Smooth muscle cell (in vitro differentiated cells): ENCODE results near the gene PPP1R36. TPM values are rescaled to one million over a fixed set of nuclear protein-coding genes. Genes with fewer than 3 reads are reported as not detected.

Experiments
- DNase-seq: peaks from one replicate; lab custom pipeline; 2025; ENCODE audit not compliant: unreplicated experiment; lab: John Stamatoyannopoulos, UW
- H2AFZ ChIP-seq: fragments of 200-600 bp; sonication (generic); 2 replicates; pipeline ENCODE4 v1.6.0; 2016; ENCODE audit warnings: antibody characterized with exemption, low read depth, mild to moderate bottlenecking
- H3F3A ChIP-seq: fragments of 200-600 bp; sonication (generic); 2 replicates; pipeline ENCODE4 v1.6.0; 2017; ENCODE audit warnings: antibody characterized with exemption, low read depth
- H3K27ac ChIP-seq: fragments of 200-600 bp; sonication (generic); 2 replicates; pipeline ENCODE4 v1.5.1; 2016; ENCODE audit warnings: low read depth, mild to moderate bottlenecking
- H3K27me3 ChIP-seq: fragments of 200-600 bp; sonication (generic); 2 replicates; pipeline ENCODE4 v1.6.1; 2016; ENCODE audit warnings: low read depth, mild to moderate bottlenecking
- H3K36me3 ChIP-seq: fragments of 200-600 bp; sonication (generic); 2 replicates; pipeline ENCODE4 v1.5.1; 2016; ENCODE audit warnings: low read depth
- H3K4me1 ChIP-seq: fragments of 200-600 bp; sonication (generic); 2 replicates; pipeline ENCODE4 v1.5.1; 2016; ENCODE audit warnings: low read depth
- H3K4me2 ChIP-seq: fragments of 200-600 bp; sonication (generic); 2 replicates; pipeline ENCODE4 v1.6.0; 2016; ENCODE audit warnings: mild to moderate bottlenecking
- H3K4me3 ChIP-seq: fragments of 200-600 bp; sonication (generic); 2 replicates; pipeline ENCODE4 v1.5.1; 2016; ENCODE audit warnings: mild to moderate bottlenecking
- H3K79me2 ChIP-seq: fragments of 200-600 bp; sonication (generic); 2 replicates; pipeline ENCODE4 v1.6.0; 2016; ENCODE audit warnings: low read depth, mild to moderate bottlenecking
- H3K9ac ChIP-seq: fragments of 200-600 bp; sonication (generic); 2 replicates; pipeline ENCODE4 v1.6.0; 2016; ENCODE audit warnings: low read depth
- H3K9me3 ChIP-seq: fragments of 200-600 bp; sonication (generic); replicated peaks from 2 replicates; pipeline ENCODE4 v1.5.1; 2016; ENCODE audit warnings: low read depth
- H4K20me1 ChIP-seq: fragments of 200-600 bp; sonication (generic); 2 replicates; pipeline ENCODE4 v1.6.0; 2016; ENCODE audit warnings: low read depth
- WGBS: methylation state at CpG from one replicate; pipeline ENCODE4 v1.1.7; 2016; ENCODE audit warnings: low lambda C conversion rate; 5-methylcytosine and 5-hydroxymethylcytosine counted together
- polyA plus RNA-seq: library from polyadenylated mRNA; unstranded; fragments of >200 nt; fragmentation: Nextera tagmentation; extraction: Ambion mirVana; gene quantifications from 2 replicates; pipeline ENCODE4 v1.2.1, GENCODE V29; 2016
- total RNA-seq: library from RNA; depleted of rRNA; stranded (reverse); fragments of >200 nt; gene quantifications from 2 replicates; pipeline ENCODE4 v1.2.3, GENCODE V29; 2014
- TF ChIP-seq, protein P1 (sequence below): fragments of 200-600 bp; sonication (generic); IDR thresholded peaks from 2 replicates; pipeline ENCODE4 v1.5.1; 2017; ENCODE audit warnings: borderline replicate concordance, mild to moderate bottlenecking, antibody characterized with exemption; ENCODE audit not compliant: insufficient read depth, poor library complexity, severe bottlenecking

PPP1R36 gene
- total and polyA plus RNA-seq, 2 experiments from 2014 or later: 1.9 to 2.2 TPM

DNA sequence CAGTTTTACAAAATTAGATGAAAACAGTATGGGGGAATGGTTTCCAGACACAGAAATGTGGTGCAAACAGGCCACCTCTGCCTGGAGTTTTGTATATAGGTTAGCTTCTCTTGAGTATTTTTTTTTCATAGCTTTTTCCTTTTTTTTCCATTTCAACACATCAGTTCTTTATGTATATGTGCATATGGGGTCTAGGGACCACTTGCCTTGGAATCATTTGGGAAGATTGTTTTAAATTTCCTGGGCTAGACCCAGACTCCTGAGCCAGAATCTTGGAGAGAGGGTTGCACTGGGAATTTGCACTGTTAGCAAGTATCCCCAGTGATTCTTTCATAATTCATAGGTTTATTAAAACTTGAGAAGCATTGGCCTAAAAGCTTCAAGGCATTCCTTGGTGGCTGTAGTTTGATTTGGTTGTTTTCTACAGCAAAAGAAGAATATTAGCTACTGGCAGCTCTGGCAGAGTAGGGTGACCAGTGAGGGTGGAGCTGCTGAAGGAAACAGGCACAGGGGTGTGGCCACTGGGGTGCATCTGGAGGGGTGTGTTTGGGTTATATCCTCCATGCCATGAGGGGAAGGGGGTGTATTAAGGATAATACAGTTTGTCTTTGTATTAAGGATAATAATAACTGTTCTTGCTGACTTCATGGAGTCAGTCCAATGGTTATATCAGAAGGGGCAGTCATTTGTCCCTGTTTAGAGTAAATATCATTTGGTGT, 22.8 kb downstream of the PPP1R36 start:
- Histone ChIP-seq H3K27ac (no peak overlapping the region), H3K4me2 (no peak overlapping the region)

DNA sequence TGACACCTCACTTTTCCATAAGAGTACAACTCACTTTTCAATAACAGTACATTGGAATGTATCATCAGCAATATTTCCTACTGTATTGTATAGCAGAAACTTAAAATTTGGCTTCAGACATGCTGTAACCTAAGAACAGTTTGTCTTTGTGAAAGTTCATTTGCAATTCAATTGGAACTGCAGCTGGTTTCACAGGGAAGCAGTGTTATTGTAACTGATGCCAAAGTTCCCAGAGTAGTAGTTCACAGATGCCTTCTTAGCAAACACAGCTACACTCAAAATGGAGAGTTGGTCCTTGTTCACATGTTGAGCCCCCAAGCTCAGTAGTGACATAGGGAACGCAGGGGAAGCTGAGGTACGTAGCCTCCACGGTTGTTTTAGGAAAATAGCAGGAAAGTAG, 23.3 kb downstream of the PPP1R36 start:
- DNase-seq: no peak

More for the DNA sequence above, 22.8 kb downstream of the PPP1R36 start:
- no peak overlapping the region for H2AFZ ChIP-seq
- H3K9me3 ChIP-seq: no peaks in the 10 kb centered on the region
- no peaks in the 10 kb centered on the region for H4K20me1 ChIP-seq
- TF ChIP-seq, protein P1, sequence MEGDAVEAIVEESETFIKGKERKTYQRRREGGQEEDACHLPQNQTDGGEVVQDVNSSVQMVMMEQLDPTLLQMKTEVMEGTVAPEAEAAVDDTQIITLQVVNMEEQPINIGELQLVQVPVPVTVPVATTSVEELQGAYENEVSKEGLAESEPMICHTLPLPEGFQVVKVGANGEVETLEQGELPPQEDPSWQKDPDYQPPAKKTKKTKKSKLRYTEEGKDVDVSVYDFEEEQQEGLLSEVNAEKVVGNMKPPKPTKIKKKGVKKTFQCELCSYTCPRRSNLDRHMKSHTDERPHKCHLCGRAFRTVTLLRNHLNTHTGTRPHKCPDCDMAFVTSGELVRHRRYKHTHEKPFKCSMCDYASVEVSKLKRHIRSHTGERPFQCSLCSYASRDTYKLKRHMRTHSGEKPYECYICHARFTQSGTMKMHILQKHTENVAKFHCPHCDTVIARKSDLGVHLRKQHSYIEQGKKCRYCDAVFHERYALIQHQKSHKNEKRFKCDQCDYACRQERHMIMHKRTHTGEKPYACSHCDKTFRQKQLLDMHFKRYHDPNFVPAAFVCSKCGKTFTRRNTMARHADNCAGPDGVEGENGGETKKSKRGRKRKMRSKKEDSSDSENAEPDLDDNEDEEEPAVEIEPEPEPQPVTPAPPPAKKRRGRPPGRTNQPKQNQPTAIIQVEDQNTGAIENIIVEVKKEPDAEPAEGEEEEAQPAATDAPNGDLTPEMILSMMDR: no peak
- peaks cover 8% of the 10 kb centered on the region for H3K4me1 ChIP-seq
- H3K36me3 ChIP-seq: no peaks in the 10 kb centered on the region
- no peaks in the 10 kb centered on the region for H3F3A ChIP-seq
- H3K27me3 ChIP-seq: no peaks in the 10 kb centered on the region
- H3K79me2 ChIP-seq: no peaks in the 10 kb centered on the region
- no peak overlapping the region for H3K9ac ChIP-seq
- no peak overlapping the region for H3K4me3 ChIP-seq
- DNase-seq: no peak

DNA sequence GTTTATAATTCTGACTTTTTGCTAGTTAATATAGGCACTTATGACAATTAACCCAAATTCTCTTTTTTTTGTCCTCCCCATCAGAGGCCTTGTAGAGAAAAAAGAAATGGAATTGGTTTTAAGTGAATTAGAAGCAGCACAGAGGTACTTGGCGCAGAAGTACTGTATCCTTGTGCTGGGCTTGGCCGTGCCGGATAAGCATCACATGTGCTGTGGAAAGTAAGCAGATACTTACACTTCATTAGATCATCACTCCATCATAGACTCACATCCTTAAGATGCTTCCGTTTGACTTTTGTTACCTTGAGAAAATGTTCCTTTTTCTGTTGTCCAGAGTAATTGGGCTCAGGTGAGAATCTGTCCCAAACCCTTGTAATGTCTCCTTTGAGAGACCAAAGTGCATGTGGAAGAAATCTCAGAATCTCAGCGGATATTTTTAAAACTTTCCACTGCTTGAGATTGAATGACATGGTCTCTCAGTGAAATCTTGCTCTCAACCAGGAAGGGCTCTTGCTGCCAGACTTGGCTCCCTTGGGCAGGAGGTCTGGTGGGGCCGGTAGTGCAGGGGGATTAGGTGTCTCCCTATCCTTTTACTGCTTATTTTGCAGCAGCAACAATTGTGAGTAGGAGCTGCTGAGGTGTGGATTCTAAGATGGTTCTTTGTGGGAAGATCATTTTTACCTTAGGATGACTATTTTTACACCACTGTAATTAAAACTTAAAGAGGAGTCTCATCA, 24.8 kb downstream of the PPP1R36 start:
- no peak overlapping the region for H3K9ac ChIP-seq
- no peaks in the 10 kb centered on the region for H3K4me1 ChIP-seq
- TF ChIP-seq, protein P1: no peak
- no peak overlapping the region for H3K4me2 ChIP-seq
- H3K36me3 ChIP-seq: no peaks in the 10 kb centered on the region
- no peak overlapping the region for H2AFZ ChIP-seq
- H3K79me2 ChIP-seq: no peaks in the 10 kb centered on the region
- no peaks in the 10 kb centered on the region for H3K9me3 ChIP-seq
- no peaks in the 10 kb centered on the region for H3K27me3 ChIP-seq
- H4K20me1 ChIP-seq: no peaks in the 10 kb centered on the region
- no peak for DNase-seq
- WGBS: 92% methylated on average over 6 of the region's 6 CpGs
- H3K4me3 ChIP-seq: no peak overlapping the region
- no peak overlapping the region for H3K27ac ChIP-seq
- H3F3A ChIP-seq: no peaks in the 10 kb centered on the region

More for the DNA sequence above, 23.3 kb downstream of the PPP1R36 start:
- H3K4me3 ChIP-seq: no peak overlapping the region
- H4K20me1 ChIP-seq: no peaks in the 10 kb centered on the region
- 79% methylated on average over 3 of the region's 3 CpGs for WGBS
- H3K9me3 ChIP-seq: no peaks in the 10 kb centered on the region
- no peaks in the 10 kb centered on the region for H3K36me3 ChIP-seq
- H3K4me2 ChIP-seq: no peak overlapping the region
- peaks cover 8% of the 10 kb centered on the region for H3K4me1 ChIP-seq
- TF ChIP-seq, protein P1: no peak
- H3F3A ChIP-seq: no peaks in the 10 kb centered on the region
- H2AFZ ChIP-seq: no peak overlapping the region
- no peak overlapping the region for H3K27ac ChIP-seq
- H3K27me3 ChIP-seq: no peaks in the 10 kb centered on the region
- no peaks in the 10 kb centered on the region for H3K79me2 ChIP-seq
- no peak overlapping the region for H3K9ac ChIP-seq

DNA sequence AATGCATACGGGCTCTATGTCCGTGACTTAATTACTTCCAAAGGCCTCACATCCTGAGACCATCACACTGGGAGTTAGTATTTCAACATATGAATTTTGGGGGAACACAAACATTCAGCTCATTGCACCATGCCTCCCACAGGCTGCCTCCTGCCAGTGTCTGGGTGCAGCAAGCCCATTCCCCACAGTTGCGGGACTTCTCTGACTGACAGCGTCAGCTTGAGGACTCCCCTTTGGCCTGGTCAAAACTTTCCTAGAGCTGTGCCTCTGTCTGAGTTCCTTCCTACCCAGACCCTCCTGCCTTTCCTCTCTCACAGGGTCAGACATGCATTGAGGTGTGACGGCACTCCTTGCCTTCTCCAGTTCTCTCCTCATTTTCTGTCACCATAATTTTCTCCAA, 27.4 kb downstream of the PPP1R36 start:
- TF ChIP-seq, protein P1: no peak
- 91% methylated on average over 5 of the region's 5 CpGs for WGBS
- Histone ChIP-seq H3K4me1 (peaks cover 10% of the 10 kb centered on the region), H3F3A (no peaks in the 10 kb centered on the region), H3K36me3 (no peaks in the 10 kb centered on the region), H4K20me1 (no peaks in the 10 kb centered on the region), H3K9me3 (no peaks in the 10 kb centered on the region), H3K4me2 (no peak overlapping the region), H2AFZ (no peak overlapping the region), H3K27me3 (no peaks in the 10 kb centered on the region), H3K79me2 (no peaks in the 10 kb centered on the region), H3K27ac (no peak overlapping the region), H3K4me3 (no peak overlapping the region), H3K9ac (no peak overlapping the region)
- DNase-seq: no peak
